HG03060 (cell line): ENCODE results near the gene SOX5.
"Not testable (repeated sequence)": the region's sequence is repeated elsewhere in the genome, so short reads cannot be mapped to it uniquely, and the experiment has no call there.

Experiments used
- ATAC-seq: cut with Tn5 transposase; IDR thresholded peaks from one replicate; pipeline ENCODE4 v1.9.1; 2021; ENCODE audit warnings: low read depth, moderate number of reproducible peaks; ENCODE audit not compliant: unreplicated experiment

Gene SOX5

DNA sequence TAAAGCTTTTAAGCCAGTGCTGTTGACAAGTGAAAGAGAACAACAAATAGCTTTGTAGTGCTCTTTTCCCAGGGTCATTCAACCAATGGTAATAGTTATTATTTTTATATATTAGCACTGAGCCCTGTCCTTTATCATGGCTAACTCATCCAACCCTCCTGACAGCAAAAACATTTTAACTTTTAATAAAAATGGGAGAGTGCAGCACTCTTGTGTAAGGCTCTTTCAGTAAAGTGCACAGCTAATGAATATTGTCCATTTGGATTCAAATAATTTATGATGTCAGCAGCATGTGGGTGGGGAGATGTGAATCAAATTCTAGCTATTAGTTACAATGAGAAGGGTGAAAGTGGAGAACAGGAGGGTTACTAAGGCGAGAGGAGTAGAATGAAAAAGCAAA, 185.7 kb downstream of the SOX5 start:
- ATAC-seq: no peak

GRCh38 chr12:23760495-23760894, 189.0 kb downstream of the SOX5 start:
- ATAC-seq: no peak

DNA sequence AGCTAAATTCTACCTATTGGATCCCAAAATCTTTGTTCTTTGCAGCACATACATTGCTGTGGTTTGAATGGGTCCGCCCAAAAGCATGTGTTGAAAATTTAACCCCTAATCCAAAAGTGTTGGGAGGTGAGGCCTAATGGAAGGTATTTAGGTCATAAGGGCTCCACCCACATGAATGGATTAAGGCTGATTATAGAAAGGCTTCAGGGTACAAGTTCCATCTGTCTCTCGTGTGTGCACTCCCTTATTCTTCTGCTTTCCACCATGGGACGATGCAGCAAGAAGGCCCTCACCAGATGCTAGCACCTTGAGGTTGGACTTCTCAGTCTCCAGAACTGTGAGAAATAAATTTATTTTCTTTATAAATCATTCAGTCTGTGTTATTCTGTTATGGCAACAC, 190.9 kb downstream of the SOX5 start:
- no peak for ATAC-seq

DNA sequence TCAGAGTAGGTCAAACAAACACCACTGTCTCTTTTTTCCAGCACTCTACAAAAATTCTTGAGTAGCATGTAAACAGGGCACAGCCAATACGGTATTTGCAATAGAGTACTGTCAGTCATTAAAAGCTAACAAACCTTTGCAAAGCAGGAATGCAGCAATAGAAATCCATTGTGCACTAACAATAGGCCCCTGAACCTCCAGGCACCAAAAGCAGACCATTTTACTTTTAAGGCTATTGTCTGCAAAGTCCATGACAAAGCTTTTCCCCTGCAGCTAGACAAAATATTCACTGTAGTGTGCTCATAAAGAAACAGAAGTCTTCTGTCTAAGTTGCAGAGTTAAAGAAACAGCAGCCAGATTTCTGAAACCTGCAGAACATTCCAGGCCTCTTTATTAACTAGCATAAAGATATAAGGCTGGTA, 191.9 kb downstream of the SOX5 start:
- no peak for ATAC-seq

DNA sequence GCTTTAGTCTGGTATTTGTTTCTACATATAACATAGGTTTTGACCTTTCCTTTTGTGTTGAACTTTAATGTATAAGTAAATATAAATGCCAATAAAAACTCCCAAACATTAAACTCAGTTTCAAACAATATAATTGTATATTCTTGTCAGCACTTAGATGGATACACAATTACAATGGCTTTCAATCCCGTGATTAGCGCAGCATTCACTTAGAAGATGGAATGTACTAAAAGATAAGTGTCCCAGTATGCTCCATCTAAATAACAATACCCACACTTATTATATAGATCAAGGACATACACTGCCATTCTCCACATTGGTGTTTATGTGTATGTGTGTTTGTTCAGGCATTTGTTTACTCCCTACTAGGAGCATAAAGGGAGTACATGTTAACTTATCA, 193.1 kb downstream of the SOX5 start:
- no peak for ATAC-seq

GRCh38 chr12:23753628-23754365, 195.7 kb downstream of the SOX5 start:
- no peak for ATAC-seq

DNA sequence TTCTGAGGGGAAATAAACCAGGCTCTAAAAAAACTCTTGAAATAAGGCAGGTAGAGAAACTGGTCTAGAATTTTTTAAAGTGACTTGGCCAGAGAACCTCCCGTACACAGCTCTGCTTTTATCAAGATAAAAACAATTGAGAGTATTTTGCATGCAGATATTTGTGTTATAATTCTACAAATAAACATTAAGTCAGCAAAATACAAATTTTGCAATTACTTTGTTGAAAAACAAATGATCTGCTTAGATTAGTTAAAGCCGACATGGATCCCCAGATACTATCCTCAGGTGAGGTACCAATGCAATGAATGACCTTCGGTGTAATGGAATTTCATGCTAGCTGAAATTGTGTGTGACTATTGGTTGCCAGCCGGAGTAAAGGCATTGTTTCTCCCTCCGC, 197.2 kb downstream of the SOX5 start:
- ATAC-seq: no peak

GRCh38 chr12:23751641-23752040, 197.8 kb downstream of the SOX5 start:
- ATAC-seq: no peak

GRCh38 chr12:23750923-23751322, 198.5 kb downstream of the SOX5 start:
- ATAC-seq: no peak

- no peak for ATAC-seq
Measured at GRCh38 chr12:23744696-23745095, 204.8 kb downstream of the SOX5 start.

- no peak for ATAC-seq
Measured at GRCh38 chr12:23742574-23742973, 206.9 kb downstream of the SOX5 start.

DNA sequence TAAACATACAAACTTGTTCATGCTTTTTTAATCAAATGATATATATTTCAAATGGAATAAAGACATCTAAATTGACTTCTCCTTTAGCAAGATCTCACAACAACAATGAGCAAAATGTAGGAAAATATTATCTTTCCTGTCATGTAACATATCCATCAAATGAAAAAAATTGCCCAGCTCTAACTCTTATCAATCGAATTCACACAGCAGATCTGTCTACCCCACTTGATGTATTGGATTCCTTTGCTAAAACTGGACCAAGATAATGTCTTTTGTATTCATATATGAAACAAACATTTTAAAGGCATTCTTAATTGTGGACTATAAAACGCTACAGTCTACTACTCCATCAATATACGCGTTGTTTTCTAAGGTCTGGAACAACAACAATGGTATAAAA, 218.0 kb downstream of the SOX5 start:
- ATAC-seq: no peak

DNA sequence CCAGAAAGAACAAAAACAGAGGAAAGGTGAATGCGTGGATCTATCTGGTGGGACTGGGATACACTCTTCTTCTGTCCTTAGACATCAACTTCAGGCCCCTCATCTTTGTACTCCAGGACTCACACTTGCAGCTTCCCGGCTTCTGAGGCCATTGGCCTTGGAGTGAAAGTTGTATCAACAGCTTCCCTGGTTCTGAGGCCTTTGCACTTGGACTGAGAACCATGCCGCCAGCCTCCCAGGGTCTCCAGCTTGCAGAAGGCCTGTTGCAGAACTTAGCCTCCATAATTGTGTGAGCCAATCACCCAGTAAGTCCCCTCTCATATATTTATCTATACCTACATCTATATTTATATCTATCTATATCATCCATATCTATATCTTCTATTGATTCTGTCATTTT, 218.4 kb downstream of the SOX5 start:
- no peak for ATAC-seq

GRCh38 chr12:23729359-23729758, 220.1 kb downstream of the SOX5 start:
- no peak for ATAC-seq

DNA sequence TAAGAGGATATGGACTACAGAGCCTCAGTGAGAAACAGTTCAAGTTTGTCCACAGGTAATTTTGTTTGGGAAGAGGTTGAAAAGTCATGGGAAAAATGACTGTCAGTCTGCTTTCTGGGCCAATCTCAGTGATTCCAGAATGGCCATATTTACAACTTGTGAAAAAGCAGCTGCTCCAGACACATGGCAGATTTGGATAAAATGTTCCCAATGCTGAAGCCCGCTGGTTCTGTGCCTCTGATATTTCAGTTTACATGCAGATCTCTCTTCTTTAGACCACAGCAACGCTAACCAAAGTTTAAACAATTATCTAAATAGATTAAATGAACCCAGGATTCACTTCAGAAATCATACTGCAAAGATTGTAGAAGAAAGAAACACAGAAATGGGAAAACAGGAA, 222.8 kb downstream of the SOX5 start:
- no peak for ATAC-seq

- no peak for ATAC-seq
Measured at GRCh38 chr12:23722655-23723054, 226.8 kb downstream of the SOX5 start.

DNA sequence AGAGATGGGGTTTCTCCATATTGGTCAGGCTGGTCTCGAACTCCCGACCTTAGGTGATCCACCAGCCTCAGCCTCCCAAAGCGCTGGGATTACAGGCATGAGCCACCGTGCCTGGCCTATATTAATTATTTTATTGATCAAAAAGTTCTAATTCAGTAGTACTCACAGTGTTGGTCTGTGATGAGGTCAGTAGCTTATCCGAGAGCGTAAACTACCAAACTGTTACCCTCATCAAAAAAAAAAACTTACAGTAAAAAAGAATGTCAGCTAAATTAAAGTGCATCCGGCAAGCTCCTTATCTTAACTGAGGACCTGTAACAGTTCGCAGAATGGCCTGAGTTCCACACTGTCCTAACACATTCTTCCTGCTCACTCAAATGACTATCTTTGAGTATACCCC, 228.2 kb downstream of the SOX5 start:
- ATAC-seq: no peak

- no peak for ATAC-seq
Measured at GRCh38 chr12:23719493-23719892, 230.0 kb downstream of the SOX5 start.

- ATAC-seq: not testable (repeated sequence)
Measured at GRCh38 chr12:23710361-23710760, 239.1 kb downstream of the SOX5 start.

DNA sequence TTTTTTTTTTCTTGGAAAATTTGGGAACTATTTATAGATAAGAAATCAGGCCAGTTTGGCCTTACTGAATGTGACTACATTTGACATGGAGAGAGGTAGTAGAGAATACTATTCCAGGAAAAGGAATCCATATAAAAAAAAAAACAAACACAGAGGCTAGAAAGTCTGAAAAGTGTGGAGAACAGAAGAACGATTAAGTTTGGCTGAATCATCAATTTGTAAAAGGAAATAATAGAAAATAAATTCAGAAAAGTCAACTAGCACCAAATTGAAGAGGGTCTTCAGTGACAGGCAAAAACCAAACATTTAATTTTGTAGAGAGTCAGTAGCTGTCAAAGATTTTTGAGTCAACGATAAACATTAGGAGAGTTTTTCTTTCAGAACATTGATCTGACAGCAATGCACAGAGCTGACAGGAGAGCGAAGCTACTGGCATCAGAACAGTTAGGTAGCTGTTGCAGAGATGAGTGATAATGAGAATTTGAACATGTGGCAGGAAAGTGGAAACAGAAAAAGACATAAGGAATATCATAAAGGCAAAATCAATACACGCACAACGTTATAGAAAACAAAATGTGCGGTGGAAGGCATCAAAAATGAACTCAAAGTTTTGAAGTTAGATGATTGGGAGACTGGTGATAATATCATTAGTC, 241.2 kb downstream of the SOX5 start:
- ATAC-seq: no peak

- ATAC-seq: no peak
Measured at GRCh38 chr12:23707270-23707669, 242.2 kb downstream of the SOX5 start.
